OCI-LY3 (cell line): ENCODE data around the gene KRTCAP2.

Source experiments
- H2AFZ ChIP-seq: fragments of 200-600, 300-600 bp; shearing (Covaris generic); 2 replicates; pipeline ENCODE4 v1.6.0; 2014; ENCODE audit warnings: antibody characterized with exemption, low read depth, low read length
- H3K27ac ChIP-seq: fragments of 200-600, 300-600 bp; sonication (generic); 2 replicates; pipeline ENCODE4 v1.5.1; 2014; ENCODE audit warnings: mild to moderate bottlenecking, low read length, moderate library complexity, mixed read lengths
- H3K27me3 ChIP-seq: fragments of 200-600, 300-600 bp; sonication (generic); 2 replicates; pipeline ENCODE4 v1.6.1; 2014; ENCODE audit warnings: low read depth, low read length, mixed read lengths
- H3K36me3 ChIP-seq: fragments of 200-600, 300-600 bp; sonication (generic); replicated peaks from 2 replicates; pipeline ENCODE3; 2014; ENCODE audit warnings: low read depth, low read length, mixed read lengths
- H3K4me1 ChIP-seq: fragments of 300-600, 200-600 bp; sonication (generic); 2 replicates; pipeline ENCODE4 v1.6.1; 2014; ENCODE audit warnings: low read length, mixed read lengths
- H3K4me2 ChIP-seq: fragments of 200-600, 300-600 bp; sonication (generic); 2 replicates; pipeline ENCODE4 v1.6.1; 2014; ENCODE audit warnings: low read length, mixed read lengths
- H3K4me3 ChIP-seq: fragments of 300-600, 200-600 bp; sonication (generic); 2 replicates; pipeline ENCODE4 v1.5.1; 2014; ENCODE audit warnings: antibody characterized with exemption, mild to moderate bottlenecking, low read length, moderate library complexity
- H3K79me2 ChIP-seq: fragments of 300-600, 200-600 bp; shearing (Covaris generic); 2 replicates; pipeline ENCODE4 v1.6.1; 2014; ENCODE audit warnings: mild to moderate bottlenecking, low read length, mixed read lengths
- H3K9ac ChIP-seq: fragments of 300-600, 200-600 bp; shearing (Covaris generic); 2 replicates; pipeline ENCODE4 v1.6.0; 2014; ENCODE audit warnings: mild to moderate bottlenecking, low read length, moderate library complexity
- H3K9me3 ChIP-seq: fragments of 200-600, 300-600 bp; shearing (Covaris generic); 2 replicates; pipeline ENCODE4 v1.6.1; 2014; ENCODE audit warnings: low read length, mixed read lengths; ENCODE audit not compliant: insufficient read depth
- H4K20me1 ChIP-seq: fragments of 200-600, 300-600 bp; sonication (generic); 2 replicates; pipeline ENCODE4 v1.6.1; 2016; ENCODE audit warnings: low read length, mixed read lengths; ENCODE audit not compliant: insufficient read depth
- CTCF ChIP-seq: fragments of 200-600, 300-600 bp; sonication (generic); IDR thresholded peaks from 2 replicates; pipeline ENCODE4 v1.5.1; 2014; ENCODE audit warnings: antibody characterized with exemption, low read length, low read depth
- EZH2phosphoT487 ChIP-seq: fragments of 200-600 bp; shearing (Covaris generic); IDR thresholded peaks from 2 replicates; pipeline ENCODE4 v1.6.1; 2018; ENCODE audit warnings: antibody characterized with exemption, mixed run types, low read depth

The KRTCAP2 gene

GRCh38 chr1:155207806-155208540 is 34.9 kb upstream of the KRTCAP2 start, which contains the start of gene THBS3:
Gene THBS3, minus strand, starts transcription at chr1:155207897. Its CDS starts 21 bp downstream, at chr1:155207876.
- H2AFZ ChIP-seq: peak within 1 kb of the TSS; percentile 44
- peak within 1 kb of the TSS; percentile 98 for H3K4me2 ChIP-seq
- H3K9me3 ChIP-seq: no peaks in the 10 kb centered on the region
- no peaks in the 10 kb centered on the region for H4K20me1 ChIP-seq
- peak within 1 kb of the TSS; percentile 91 for H3K9ac ChIP-seq
- no peaks in the 10 kb centered on the region for H3K27me3 ChIP-seq
- no peaks in the 10 kb centered on the region for H3K36me3 ChIP-seq
- H3K4me3 ChIP-seq: peak within 1 kb of the TSS; percentile 88
- no peak for TF ChIP-seq EZH2phosphoT487
- TF ChIP-seq CTCF: no peak
- H3K79me2 ChIP-seq: peaks cover 6% of the 10 kb centered on the region
- peaks cover 23% of the 10 kb centered on the region for H3K4me1 ChIP-seq
- H3K27ac ChIP-seq: peak within 1 kb of the TSS; percentile 79

DNA sequence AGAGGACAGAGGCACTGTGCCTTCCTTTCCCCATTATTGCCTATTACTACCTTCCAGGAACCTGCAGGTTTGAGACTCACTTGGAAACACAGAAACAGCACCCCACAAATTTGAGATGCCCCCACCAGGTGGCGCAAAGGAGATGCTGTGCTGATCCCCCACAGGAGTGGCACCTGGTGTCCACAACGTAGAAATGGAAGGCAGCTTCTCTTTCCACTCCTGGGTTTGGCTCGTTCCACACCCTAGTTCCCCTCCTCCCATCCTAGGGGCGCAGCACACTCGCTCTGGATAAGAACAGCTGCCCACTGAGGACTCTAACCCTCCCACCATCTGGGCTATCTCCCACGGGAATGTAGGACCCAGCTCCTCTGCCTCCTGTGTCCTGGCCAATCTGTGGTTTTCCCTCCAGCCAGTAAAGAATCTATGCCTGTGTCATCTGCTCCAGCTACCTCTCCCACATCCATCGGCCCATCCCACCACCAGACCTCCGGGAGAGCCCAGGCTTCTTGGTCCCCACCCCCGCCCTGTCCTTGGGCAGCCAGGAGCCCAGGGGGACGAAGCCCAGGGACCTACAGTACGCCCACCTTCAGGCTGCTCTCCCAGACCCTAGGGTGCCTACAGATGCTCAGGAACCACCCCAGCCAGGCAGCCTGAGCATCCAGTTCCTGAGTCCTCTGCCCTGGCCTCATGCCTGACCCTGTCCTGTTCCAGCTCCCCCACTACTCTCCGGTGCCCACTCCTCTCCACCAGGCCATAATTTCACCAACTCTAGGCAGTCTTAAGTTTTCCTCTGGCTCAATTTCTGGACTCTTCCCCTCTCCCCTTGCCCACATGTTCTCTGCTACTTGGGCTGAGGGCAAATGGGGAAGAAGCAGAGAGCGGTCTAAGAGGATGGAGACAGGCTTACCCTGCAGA is 34.0 kb upstream of the KRTCAP2 start:
- no peak overlapping the region for H3K27ac ChIP-seq

GRCh38 chr1:155205969-155206593 is 33.0 kb upstream of the KRTCAP2 start:
- Histone ChIP-seq H3K27me3 (no peaks in the 10 kb centered on the region), H3K36me3 (no peaks in the 10 kb centered on the region), H3K9ac (no peak overlapping the region), H3K27ac (no peak overlapping the region), H2AFZ (no peak overlapping the region), H3K4me1 (peaks cover 23% of the 10 kb centered on the region), H3K9me3 (no peaks in the 10 kb centered on the region), H3K79me2 (peaks cover 6% of the 10 kb centered on the region), H3K4me2 (no peak overlapping the region), H3K4me3 (no peak overlapping the region), H4K20me1 (no peaks in the 10 kb centered on the region)
- TF ChIP-seq CTCF (no peak), EZH2phosphoT487 (no peak)

More for the DNA sequence above, 34.0 kb upstream of the KRTCAP2 start:
- no peaks in the 10 kb centered on the region for H3K27me3 ChIP-seq
- H3K79me2 ChIP-seq: peaks cover 6% of the 10 kb centered on the region
- no peaks in the 10 kb centered on the region for H4K20me1 ChIP-seq
- H3K36me3 ChIP-seq: no peaks in the 10 kb centered on the region
- peak overlapping the region; percentile 88 for H3K4me3 ChIP-seq
- peak overlapping the region; percentile 91 for H3K9ac ChIP-seq
- TF ChIP-seq CTCF: peak; percentile 96
- no peak for TF ChIP-seq EZH2phosphoT487
- H2AFZ ChIP-seq: no peak overlapping the region
- peaks cover 23% of the 10 kb centered on the region for H3K4me1 ChIP-seq
- no peaks in the 10 kb centered on the region for H3K9me3 ChIP-seq
- H3K4me2 ChIP-seq: peak overlapping the region; percentile 98

DNA sequence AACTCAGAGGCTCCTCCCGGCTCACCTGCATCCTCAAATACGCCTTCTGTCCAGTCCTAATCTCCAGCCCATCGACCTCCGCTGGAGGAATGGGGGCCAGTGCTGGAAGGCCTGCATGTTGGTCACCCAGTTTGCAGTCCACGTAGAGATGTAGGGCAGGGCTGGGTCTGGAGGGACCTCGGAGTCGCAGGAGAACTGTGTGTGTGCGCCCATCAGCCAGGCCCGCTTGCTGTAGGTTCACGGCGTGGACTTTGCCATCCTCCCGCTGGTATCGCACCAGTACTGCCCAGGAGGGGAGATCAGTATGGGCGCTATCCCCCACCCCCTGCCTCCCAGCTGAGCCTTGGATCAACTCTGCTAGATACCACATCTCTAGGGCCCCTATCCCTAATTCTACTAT is 31.9 kb upstream of the KRTCAP2 start:
- TF ChIP-seq EZH2phosphoT487 (no peak), CTCF (no peak)
- H3K9me3 ChIP-seq: no peaks in the 10 kb centered on the region
- H2AFZ ChIP-seq: no peak overlapping the region
- H3K4me3 ChIP-seq: no peak overlapping the region
- H4K20me1 ChIP-seq: no peaks in the 10 kb centered on the region
- H3K79me2 ChIP-seq: peaks cover 6% of the 10 kb centered on the region
- no peaks in the 10 kb centered on the region for H3K27me3 ChIP-seq
- H3K36me3 ChIP-seq: no peaks in the 10 kb centered on the region
- H3K27ac ChIP-seq: no peak overlapping the region
- no peak overlapping the region for H3K4me2 ChIP-seq
- H3K4me1 ChIP-seq: peaks cover 20% of the 10 kb centered on the region
- H3K9ac ChIP-seq: no peak overlapping the region
